GM19025 (cell line): ENCODE data around the gene LZTFL1.

Experiments used
- ATAC-seq: cut with Tn5 transposase; IDR thresholded peaks from one replicate; pipeline ENCODE4 v1.9.1; 2021; ENCODE audit warnings: mild to moderate bottlenecking, low read depth, moderate library complexity; ENCODE audit not compliant: unreplicated experiment

The LZTFL1 gene

GRCh38 chr3:45789235-45789812, 52.6 kb downstream of the LZTFL1 start:
- no peak for ATAC-seq

- no peak for ATAC-seq
These were observed 54.4 kb downstream of the LZTFL1 start for GRCh38 chr3:45787551-45787950.

- ATAC-seq: no peak
These were observed 55.0 kb downstream of the LZTFL1 start for GRCh38 chr3:45786801-45787495.

DNA sequence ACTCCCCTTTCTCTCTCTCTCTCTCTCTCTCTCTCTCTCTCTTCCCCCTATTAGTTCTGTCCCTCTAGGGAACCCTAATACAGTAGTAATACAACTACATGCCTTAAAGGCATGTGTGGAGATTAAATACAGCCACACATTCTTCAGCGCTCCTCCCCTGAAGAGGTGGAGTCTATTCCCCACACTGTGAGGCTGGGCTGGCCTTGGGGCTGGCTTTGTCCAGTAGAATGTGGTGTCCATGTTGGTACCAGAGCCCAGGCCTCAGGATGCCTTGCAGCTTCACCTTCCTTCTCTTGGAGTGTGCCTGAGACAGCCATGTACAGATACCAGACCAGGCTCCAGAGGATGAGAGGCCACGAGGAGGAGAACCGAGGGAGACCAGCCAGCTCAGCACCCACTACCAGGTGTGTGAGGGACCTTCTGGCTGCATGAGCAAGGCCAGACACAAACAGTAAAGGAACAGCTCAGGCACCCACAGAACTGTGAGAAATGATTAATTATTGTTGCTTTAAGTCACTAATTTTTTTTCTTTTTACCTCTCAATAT, 56.2 kb downstream of the LZTFL1 start:
- no peak for ATAC-seq

DNA sequence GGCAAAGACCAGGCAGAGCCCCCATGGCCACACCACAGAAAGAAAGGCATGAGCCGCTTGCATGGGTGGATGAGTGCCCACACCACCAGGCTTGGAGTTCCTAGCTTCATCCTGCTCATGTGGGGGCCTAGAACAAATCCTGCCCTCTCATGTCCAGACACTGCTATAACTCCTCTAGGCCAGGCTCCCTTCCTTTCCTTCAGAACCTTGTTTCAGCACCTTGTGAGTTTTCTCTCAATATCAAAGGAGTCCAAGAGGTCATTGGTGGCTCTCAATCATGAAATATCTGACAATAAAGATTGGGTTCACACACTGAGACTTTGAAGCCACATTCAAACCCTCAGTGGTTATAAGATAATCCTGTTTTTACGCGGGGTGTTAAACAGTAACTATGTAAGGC, 58.3 kb downstream of the LZTFL1 start:
- no peak for ATAC-seq

GRCh38 chr3:45782381-45782780, 59.5 kb downstream of the LZTFL1 start:
- no peak for ATAC-seq

GRCh38 chr3:45781841-45782240, 60.1 kb downstream of the LZTFL1 start:
- ATAC-seq: no peak

GRCh38 chr3:45781271-45781670, 60.6 kb downstream of the LZTFL1 start:
- no peak for ATAC-seq

DNA sequence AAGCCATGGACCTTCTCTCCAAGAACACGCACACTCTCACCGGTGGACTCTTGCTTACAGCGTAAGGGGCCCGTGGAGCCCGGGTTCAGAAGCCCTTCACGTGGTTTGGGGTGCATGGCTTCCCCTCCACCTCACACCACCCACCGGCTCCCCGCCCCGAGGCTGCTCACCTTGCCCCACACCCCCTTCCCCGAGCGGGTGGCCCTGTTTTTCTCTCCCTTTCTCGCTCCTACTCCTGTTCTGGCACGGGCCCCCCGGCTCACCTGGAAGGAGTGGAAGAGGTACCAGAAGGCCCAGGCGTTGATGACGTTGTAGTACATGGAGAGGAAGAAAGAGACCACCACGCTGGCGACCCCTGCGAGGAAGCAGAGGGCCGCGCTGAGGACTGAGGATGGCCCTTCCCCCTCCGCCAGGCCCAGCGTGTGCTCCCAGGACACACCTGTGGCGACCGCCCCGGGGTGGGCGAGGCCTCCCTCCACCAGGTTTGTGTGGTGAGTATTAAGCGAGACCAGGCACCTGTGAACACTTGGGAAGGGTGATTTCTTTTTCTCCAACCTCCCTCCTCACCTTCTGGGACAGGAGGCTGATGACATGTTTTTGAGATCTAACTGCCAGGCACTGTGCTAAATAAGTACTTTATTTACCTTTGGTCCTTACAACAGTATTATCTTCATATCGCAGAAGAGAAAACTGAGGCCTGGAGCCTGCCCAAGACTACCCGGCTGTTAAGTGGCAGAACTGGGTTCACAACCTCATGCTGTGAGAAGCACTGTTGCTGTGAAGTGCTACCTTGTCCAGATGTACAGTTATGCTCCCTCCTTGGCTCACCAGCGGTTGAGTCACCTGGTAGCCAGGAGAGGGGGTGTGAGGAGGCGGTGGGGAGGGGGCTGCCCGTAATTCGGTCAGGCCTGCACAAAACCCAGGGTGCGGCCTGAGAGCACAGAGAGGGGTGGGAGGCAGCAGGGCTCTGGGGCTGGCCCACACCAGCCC, 61.9 kb downstream of the LZTFL1 start:
- ATAC-seq: no peak

DNA sequence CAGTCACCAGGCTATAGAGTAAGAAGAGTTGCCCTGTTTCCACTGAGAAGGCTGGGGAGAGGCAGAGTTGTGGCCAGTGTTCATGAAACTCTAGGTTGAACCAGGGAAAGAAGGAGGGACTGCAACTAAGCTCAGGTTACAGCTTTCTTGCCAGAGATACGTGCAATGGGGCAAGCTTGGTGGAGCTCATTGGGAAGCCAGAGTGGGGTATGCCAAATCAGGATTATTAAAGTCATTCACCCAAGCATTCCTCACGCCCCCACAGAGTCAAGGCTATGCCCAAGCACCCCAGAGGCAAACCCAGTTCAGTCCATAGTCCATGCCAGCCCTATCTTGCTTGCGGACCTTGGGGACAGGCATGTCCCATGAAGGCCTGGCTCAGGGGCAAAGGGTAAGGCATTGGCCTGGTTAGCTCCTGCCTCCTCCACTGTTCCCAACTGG, 63.1 kb downstream of the LZTFL1 start:
- ATAC-seq: no peak

DNA sequence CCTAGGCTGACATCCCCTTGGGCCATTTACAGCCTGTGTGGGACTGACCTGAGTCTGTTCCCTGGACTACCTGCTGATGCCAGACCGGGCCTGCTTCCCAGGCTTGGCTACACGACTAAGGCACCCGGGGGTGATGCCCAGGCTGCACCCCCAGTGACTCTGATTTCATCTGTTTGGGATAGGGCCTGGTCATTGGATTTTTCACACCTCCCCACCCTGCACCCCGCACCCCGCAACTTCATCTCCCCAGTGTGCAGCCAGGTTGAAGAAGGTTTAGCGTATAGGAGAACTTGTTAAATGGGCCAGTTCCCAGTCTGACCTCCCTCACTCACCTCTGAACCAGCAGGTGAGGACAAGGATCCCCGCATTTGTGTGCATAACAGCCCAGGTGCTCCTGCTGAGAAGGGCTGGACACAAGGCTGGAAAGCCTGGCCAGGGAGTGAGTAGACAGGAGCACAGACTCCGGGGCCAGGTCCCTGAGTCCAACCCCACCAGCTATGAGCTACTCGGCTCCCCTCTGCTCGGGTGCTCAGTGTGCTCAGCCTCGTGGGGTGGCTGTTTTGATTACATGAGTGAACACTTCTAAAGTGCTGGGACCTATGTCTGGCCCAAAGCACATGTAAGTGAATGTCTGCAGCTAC, 64.1 kb downstream of the LZTFL1 start:
- ATAC-seq: no peak

- no peak for ATAC-seq
These were observed 64.7 kb downstream of the LZTFL1 start for GRCh38 chr3:45777111-45777745.

GRCh38 chr3:45776611-45777010, 65.3 kb downstream of the LZTFL1 start:
- no peak for ATAC-seq

DNA sequence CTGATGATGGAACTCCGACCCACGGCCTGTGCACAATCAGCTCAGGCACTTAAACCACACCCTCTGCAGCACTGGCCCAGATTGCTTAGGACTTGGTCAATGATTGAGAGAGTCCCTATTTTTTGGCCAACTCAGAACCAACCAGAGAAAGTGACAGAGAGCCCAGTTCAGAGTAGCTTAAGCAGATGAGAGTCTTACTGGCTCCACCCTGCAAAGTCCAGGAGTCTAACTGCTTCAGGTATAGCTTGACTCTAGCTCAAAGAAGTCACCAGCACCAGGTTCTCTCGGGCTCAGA, 65.7 kb downstream of the LZTFL1 start:
- ATAC-seq: no peak

GRCh38 chr3:45775571-45776300, 66.2 kb downstream of the LZTFL1 start:
- ATAC-seq: no peak

- no peak for ATAC-seq
These were observed 67.1 kb downstream of the LZTFL1 start for GRCh38 chr3:45774581-45775521.

GRCh38 chr3:45773714-45774449, 68.0 kb downstream of the LZTFL1 start:
- no peak for ATAC-seq
